ENCODE results near the gene MEAK7.

- no peak for TF ChIP-seq POLR2A (IDR thresholded peaks at IDR 0.05)
- no peak for TF ChIP-seq CTCF (IDR thresholded peaks at IDR 0.05)
- no peak for TF ChIP-seq POLR2AphosphoS5 (IDR thresholded peaks at IDR 0.05)
- TF ChIP-seq EP300 (IDR thresholded peaks at IDR 0.05; ENCODE audit: low read depth) = no peak
These were observed 23.2 kb upstream of the MEAK7 start for GRCh38 chr16:84527532-84528269.

Data from transverse colon (tissue), 4 donors.